Renal pelvis (tissue), 4 donors: ENCODE data around the gene RASEF. TPM values are rescaled to one million over a fixed set of nuclear protein-coding genes. Genes with fewer than 3 reads are reported as not detected.
A peak's percentile ranks its signal among the peaks of the same experiment; 100 is the strongest.

Experiments used
- DNase-seq: peaks from one replicate; pipeline ENCODE4 v3.0.0-alpha.2; 2013
- polyA plus RNA-seq, 3 donors: library from polyadenylated mRNA; unstranded; fragments of 120-200 nt; gene quantifications; one replicate each; pipeline ENCODE4 v1.2.1, GENCODE V29; 2013; ENCODE audit not compliant: insufficient read length in 3 of 3

The RASEF gene
- polyA plus RNA-seq, 3 donors = 6.5 to 8.9 (median 7.2) TPM

GRCh38 chr9:83019246-83019645, 43.7 kb downstream of the RASEF start:
- DNase-seq = no peak

GRCh38 chr9:83015897-83016296, 47.0 kb downstream of the RASEF start:
- no peak for DNase-seq

- no peak for DNase-seq
Observed at GRCh38 chr9:83013867-83014605, 48.9 kb downstream of the RASEF start.

- DNase-seq = no peak
Observed at GRCh38 chr9:83012922-83013838, 49.8 kb downstream of the RASEF start.

- DNase-seq = no peak
Observed at GRCh38 chr9:83012168-83012921, 50.6 kb downstream of the RASEF start.

DNA sequence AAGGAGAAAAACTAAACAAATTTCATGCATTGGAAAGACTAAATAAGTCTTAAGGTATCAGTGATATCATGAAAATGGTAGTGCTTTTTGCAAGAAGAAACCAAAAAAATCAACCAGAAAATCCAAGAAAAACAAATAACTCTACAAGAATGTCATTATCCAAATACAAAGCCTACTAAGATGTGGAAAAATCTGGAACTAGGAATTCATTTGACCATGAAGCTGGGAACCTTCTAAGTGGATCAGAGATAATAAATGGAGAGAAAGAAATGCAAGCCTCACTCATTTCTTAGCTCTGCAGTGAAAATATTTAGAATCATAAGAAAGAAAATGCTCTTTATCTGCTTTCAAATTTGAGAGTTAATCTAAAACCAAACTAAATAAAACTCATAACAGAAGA, 51.3 kb downstream of the RASEF start:
- DNase-seq = no peak

DNA sequence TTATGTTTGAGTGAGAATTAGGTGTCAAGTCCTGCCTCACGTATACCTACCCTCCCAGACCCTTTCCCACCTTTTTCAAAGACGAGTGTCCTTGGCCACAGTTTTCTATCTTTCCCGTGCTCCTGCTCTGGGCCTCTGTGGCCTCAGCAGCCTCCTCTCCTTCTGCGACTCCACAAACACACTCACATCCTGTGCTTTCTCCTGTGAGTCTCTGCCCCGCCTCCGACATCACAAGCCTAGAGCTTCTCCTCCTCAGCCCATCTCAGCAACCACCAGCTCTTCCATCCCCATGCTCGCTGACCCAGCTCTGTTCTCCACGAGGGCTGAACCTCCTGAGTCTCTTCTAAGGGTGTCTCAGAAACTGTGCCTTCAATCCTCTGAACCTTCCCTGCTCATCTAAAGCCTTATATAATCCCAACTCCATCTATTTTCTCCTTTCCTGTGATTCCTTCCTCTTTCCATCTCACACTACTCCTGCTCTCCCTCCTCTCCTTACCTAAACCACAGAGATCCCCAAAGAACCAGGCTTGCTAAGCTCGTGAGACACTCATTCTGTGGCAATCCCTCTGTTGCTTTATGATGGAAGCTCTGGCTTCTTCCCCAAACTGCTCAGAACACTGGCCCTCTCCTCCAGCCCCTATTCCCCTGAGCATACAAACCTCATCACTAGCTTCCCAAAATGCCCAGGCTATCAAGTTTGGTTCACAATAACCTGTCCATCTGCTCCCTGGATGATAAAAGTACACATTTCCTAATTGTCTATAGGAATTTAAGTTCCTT, 55.2 kb downstream of the RASEF start:
- no peak for DNase-seq

GRCh38 chr9:83006378-83006777, 56.6 kb downstream of the RASEF start:
- no peak for DNase-seq

DNA sequence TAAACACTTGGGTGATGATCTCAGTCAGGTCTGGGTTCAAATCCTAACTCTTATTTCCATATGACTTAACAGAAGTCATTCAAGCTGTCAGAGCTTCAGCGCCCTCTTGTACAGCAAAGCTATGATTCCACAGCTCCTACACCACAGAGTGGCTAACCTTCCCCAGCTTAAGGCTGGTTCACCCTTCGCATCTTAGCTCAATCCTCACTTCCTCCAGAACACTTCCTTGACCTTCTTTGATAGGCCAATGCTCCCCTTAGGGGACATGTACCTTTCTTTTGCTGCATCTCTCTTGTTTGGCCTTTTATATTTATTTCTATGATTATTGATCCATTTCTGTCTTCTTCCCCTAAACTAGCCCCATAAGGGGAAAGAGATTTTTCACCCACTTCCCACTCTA, 57.0 kb downstream of the RASEF start:
- no peak for DNase-seq

DNA sequence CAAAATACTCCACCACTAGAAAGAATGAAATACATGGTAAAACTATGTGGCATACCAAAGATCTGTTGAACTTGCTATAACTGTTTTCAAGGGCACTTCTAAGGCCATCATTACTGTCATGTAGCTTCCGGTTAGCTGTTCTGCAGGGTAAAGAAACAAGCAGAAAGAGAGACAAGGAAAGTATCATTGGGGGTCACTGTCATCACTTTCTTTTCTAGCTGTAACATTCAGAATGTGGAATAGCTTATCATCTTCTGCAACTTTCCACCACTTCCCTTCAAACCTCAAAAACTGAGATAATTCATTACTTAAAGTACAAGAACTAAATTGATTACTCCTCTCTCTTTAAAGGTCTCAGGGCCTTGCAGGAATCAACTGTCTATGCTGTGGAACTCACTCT, 57.6 kb downstream of the RASEF start:
- DNase-seq = no peak

- DNase-seq = no peak
Observed at GRCh38 chr9:83002329-83002728, 60.6 kb downstream of the RASEF start.

- no peak for DNase-seq
Observed at GRCh38 chr9:83000765-83001164, 62.2 kb downstream of the RASEF start.

DNA sequence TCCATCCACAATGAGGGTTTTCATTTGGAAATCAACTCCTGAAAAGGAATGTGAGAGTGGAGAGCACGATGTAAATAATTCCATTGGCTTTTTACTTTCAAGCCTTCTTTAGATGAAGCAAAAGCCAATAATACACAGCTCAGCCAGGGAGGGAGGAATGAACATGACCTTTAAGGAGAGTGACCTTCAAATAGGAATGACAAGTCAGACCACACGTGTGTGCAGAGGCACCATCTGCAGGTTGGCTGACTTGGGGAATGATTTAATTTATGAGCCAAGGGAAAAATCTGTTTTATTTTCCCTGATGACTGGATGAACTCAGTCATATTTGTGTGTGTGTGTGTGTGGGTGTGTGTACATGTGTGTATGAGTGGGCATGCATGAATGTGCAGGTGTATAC, 64.5 kb downstream of the RASEF start:
- DNase-seq = no peak

DNA sequence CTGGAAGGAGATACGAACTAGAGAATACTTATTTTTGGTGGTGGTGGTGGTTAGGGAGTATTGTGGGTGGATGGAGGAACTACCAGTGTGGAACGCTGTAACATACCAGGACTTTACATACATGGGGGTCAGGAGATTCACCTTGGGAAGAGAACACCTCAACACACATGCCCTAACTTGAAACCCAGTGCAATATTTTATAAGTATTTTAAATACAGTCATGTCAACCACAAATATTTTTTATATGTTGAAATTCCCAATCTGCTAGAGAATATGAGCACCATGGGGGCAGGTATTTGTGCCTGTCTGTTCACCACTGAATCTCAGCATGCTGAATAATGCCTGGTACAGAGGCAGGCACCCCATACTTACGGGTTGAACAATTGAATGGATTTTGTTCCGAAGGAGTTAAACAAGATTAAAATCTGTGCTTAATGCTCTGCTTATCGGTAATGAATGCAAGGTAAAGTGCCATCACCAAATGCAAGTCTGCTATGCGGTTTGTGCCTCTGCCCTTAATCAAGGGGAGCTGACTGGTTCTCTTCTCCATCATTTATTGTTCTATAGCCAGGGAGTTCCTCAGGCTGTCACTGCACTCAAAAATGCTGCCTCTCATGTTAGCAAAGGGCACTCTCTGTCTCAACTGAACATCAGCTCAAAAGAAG, 65.3 kb downstream of the RASEF start:
- DNase-seq = no peak

GRCh38 chr9:82996941-82997340, 66.0 kb downstream of the RASEF start:
- no peak for DNase-seq

- no peak for DNase-seq
Observed at GRCh38 chr9:82993856-82994605, 68.9 kb downstream of the RASEF start.

- peak; percentile 22 for DNase-seq
Observed at GRCh38 chr9:82991671-82992070, 71.3 kb downstream of the RASEF start.

GRCh38 chr9:82989929-82990328, 73.0 kb downstream of the RASEF start:
- DNase-seq = no peak

- no peak for DNase-seq
Observed at GRCh38 chr9:82988488-82988887, 74.5 kb downstream of the RASEF start.
